A549 (cell line): Measurements from ENCODE around the gene HSPA4.

Source experiments
- CBX8 ChIP-seq: fragments of 200-600 bp; sonication (generic); IDR thresholded peaks from 2 replicates; pipeline ENCODE4 v1.6.1; 2016
- HDAC2 ChIP-seq: fragments of 200-600 bp; sonication (generic); IDR thresholded peaks from 2 replicates; pipeline ENCODE4 v1.6.1; 2016
- POLR2A ChIP-seq: IDR thresholded peaks from 2 replicates; pipeline ENCODE4 v1.6.1; 2012; ENCODE audit warnings: mild to moderate bottlenecking, low read length

GRCh38 chr5:133029416-133029815 lies 22.4 kb upstream of the HSPA4 start:
- TF ChIP-seq POLR2A: no peak
- no peak for TF ChIP-seq HDAC2
- no peak for TF ChIP-seq CBX8
